ENCODE results near the gene CCNA1.

Gene CCNA1

DNA sequence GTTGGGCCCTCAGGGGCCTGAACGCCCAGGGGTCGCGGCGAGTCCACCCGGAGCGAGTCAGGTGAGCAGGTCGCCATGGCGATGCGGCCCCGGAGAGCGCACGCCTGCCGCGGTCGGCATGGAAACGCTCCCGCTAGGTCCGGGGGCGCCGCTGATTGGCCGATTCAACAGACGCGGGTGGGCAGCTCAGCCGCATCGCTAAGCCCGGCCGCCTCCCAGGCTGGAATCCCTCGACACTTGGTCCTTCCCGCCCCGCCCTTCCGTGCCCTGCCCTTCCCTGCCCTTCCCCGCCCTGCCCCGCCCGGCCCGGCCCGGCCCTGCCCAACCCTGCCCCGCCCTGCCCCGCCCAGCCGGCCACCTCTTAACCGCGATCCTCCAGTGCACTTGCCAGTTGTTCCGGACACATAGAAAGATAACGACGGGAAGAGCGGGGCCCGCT lies at the start of gene CCNA1:
Gene CCNA1 (plus strand): TSS at position 390 of the 439 bp plus-strand sequence. CDS start 562 bp downstream, outside the sequence.
- no peak for DNase-seq

DNA sequence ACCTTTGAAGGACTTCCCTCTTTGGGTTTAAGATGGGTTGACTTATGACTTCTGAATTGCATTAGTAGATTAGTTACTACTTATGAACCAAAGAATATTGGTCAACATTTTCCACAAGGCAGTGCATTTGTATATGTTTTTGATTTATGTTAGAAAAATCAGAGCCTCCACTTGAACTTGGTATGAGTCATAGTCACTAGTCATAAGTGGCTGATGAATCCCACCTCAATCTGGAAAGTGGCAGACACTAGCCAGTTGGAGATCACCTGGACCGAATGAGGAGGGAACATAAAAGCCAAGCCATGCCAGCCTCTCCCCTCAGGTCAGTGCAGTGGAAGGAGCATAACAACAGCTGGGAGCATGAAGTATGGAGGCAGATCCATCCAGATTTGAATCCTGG lies 46.8 kb upstream of the CCNA1 start:
- no peak for DNase-seq

DNA sequence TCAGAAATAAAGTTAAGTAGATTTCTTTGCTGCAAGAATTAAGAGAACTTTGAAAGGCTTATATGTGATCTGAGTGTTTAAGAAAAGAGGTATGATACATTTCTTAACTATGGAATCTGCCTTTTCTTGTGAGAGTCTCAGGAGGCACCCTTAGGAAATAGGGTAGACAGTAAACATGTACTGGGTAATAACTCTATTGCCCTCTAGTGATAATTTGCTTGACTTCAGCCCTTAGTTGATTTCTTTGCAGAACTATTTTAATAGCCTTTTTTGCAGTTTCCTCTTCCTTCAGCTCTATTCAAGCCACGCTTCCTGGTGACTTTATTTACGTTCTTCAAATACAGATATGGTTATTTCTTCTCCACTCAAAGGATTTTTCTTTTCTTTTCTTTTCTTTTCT lies 37.0 kb upstream of the CCNA1 start:
- DNase-seq: no peak

DNA sequence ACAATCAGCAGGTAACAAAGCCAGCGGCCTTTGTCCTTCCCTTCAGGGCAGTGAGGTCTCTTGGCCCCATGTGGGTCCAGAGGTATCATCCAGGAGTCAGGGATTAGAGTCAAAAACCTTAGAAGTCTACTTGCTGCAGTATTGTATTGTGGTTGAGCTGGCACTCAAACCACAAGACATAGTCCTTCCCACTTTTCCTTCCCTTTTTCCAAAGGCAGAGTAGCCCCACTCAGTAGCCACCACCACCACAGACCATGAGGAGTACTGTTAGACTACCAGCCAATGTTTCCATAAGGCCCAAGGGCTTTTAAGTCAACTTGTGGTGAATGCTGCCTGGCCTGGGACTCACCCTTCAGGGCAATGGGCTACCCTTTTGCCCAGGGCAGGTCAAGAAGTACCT lies 27.1 kb upstream of the CCNA1 start:
- no peak for DNase-seq

DNA sequence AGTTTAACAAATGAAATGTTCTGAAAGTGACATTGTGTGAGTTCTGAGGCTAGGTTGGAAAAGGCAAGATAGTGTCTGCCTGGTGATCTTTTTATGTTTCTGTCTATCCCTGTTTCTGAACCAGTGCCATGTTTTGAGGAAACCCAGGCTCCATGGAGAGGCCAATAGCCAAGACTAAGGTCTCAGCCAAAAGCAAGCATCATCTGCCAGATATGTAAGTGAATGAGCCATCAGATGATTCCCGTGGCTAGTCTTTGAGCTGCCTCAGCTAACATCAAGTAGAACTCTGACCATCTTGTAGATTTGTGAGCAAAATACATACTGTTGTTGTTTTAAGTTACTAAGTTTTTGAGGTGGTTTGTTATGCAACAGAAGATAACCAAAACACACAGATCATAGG lies 19.6 kb upstream of the CCNA1 start:
- DNase-seq: no peak

DNA sequence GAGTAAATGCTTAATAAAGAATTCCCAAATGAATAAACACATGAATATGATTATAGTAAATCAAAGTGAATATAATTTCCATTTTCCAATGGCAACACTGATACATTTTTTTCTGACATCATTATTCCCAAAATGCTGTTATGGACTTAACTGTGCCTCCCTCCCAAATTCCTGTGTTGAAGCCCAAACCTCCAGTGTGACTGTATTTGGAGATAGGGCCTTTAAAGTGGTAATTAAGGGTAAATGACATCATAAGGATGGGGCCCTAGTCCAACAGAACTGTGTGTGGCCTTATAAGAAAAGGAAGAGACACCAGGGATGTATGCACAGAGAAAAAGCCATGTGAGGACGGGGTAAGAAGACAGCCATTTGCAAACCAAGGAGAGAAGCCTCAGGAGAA lies 19.1 kb upstream of the CCNA1 start:
- no peak for DNase-seq

DNA sequence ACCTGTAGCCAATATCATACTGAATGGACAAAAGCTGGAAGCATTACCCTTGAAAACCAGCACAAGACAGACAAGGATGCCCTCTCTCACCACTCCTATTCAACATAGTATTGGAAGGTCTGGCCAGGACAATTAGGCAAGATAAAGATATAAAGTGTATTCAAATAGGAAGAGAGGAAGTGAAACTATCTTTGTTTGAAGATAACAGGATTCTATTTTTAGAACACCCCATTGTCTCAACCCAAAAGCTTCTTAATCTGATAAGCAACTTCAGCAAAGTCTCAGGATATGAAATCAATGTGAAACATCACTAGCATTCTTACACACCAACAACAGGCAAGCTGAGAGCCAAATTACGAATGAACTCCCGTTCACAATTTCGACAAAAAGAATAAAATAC lies 17.8 kb upstream of the CCNA1 start:
- no peak for DNase-seq

DNA sequence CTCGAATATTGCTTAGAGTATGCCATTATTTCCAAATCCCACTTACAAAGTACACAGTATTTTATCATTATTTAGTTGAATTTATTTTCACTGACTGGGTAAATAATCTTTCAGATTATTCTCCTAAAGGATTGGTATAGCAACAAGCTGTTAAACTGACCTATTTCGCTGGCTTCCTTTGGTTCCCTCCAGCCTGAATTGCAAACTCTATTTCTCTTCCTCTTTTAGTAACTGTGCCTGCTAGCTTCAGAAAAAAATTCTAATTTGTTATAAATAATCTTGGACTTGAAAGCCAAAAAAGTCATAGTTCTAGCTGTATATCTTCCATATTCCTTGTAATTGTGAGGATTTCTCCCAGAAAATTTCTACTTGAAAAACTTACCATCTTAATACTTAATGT lies 15.0 kb upstream of the CCNA1 start:
- DNase-seq: no peak

DNA sequence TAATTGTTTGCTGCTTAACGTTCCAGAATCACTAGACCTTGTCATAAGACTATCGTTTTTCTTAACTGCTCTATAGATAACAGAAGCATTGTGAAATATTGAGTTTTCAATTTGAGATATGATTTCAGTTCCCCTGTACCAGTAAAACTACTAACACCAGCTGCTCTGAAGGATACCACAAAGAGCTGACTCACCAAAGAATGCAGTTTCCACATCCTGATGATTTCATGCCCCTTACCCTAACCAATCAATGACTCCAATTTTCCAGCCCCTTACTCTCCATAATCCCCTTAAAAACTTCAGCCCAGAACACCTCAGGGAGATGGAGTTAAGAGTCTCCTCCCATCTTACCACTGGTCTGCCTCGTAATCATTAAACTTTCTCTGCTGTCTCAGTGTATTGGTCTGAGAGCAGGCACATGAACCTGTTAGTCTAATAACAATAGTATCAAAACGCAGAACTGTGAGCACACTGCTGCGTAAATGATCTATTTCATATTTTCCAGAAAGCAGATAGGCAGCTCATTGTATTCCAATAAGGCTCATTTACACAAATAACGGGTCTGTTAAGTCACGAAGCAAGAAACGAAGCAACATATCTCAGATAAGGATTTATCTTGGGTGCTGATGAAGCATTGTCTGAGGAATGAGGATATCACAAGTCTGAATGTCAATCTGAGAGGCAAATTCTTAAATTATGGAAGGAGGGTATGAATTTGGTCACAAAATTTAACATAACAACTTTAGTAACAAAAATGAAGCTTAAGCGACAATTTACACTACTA lies 14.1 kb upstream of the CCNA1 start:
- no peak for DNase-seq

DNA sequence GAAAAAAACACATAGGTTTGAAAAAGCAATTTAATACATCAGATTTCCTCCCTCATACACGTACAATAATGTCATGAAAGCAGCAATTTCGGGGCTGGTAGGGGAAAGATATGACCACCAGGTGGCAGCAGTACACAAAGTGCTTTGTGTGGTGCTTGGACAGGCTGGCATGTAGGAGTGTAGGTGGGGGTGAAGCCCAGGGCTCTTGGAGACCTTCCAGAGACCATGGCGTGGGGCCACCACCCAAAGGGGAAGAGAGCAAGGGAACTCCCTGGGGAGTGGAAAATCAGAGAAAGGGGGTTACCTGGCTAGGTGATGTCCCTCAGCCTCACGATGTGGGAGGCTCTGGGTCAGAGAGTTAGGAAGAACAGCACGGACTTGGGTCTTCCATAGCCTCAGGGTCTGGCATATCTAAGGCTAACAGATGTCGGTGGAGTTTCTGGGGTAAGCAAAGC lies 11.8 kb upstream of the CCNA1 start:
- peak; percentile 53 for DNase-seq

DNA sequence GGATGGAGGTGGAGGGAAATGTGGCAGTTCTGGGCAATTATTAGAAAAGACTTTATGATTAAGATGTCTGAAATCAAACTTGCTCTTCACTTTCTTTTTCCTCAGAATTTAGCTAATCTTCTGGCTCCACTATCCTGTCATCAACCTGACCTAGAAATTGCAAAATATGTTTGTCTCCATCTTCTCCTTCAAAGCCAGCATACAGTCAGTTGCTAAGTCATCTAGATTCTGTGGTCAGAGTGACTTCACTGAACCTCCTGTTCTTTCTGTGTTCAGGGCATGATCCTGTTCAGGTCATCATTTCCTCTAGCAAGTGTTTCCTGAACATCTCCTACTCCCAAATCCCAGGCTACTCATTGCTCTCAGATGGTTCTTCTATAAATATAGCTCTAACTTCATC lies 10.8 kb upstream of the CCNA1 start:
- no peak for DNase-seq

DNA sequence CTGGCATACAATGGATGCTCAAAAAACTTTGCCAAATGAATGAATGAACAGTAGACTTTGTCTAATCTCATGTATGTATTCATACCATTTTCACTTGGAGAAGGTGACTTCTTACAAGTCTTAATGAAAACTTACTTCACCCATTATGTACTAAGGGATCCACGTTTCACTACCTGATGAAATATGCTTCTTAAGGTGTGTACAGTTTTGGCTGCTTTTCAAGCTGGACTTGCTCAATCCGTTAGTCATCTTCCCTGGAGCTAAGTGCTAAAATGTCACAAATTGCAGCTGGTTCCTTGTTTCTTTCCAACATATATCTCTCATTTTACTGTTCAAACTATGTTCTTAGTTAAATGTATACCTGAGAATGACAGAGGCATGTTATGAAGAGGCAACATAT lies 4.2 kb upstream of the CCNA1 start:
- no peak for DNase-seq

DNA sequence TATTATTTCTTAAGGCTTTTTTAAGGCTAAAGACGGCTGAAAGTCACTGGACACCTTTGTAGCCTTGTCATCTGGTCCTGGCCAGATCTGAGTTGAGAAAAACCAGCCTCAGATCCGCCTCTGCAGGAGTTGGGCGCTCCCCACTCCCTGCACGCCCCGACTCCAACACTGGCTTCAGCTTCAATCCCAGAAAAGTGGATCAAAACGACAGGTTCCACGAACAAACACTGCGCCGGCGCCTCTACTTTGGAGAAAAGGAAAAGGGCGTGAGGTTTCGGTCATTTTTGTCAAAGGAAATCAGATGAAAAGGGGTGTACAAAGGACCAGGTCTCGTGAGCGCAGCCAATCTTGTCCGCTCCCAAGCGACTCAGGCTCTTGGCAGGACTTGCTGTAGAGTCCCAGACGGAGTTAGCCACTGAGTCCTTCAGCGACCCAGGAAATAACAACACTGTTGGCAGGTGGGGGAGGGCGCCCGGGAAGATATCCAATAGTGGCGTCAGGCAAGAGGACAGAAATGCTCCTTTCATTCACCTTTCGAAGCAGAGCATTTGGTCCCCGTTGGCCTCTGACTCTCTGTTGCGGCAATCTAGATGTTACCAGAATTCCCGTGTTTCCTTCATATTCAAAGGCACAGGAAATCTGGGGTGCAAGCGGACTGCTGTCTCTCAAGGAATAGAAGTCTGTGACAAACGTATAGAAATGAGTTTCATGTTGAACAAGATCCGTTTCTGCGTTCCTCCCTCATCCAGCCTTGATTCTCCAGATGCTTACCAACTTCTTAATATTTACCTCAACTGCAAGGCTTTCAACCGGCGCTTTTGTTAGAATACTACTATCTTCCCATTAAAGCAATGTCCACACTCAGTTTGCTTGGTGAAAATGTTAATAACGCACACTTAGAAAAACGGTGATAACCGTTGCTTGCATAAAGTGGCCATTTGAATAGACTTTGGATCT lies 1.8 kb upstream of the CCNA1 start:
- no peak for DNase-seq

DNA sequence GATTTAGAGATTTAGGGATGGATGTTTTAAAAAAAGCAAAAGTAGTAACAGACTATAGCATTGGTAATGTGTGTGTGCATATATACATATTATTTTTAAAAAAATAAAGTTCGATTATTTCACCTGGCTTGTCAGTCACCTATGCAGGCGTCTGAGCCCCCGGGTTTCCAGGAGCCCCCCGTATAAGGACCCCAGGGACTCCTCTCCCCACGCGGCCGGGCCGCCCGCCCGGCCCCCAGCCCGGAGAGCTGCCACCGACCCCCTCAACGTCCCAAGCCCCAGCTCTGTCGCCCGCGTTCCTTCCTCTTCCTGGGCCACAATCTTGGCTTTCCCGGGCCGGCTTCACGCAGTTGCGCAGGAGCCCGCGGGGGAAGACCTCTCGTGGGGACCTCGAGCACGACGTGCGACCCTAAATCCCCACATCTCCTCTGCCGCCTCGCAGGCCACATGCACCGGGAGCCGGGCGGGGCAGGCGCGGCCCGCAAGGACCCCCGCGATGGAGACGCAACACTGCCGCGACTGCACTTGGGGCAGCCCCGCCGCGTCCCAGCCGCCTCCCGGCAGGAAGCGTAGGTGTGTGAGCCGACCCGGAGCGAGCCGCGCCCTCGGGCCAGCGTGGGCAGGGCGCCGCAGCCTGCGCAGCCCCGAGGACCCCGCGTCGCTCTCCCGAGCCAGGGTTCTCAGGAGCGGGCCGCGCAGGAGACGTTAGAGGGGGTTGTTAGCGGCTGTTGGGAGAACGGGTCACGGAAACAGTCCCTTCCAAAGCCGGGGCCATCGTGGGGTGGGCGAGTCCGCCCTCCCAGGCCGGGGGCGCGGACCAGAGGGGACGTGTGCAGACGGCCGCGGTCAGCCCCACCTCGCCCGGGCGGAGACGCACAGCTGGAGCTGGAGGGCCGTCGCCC lies 840 bp upstream of the CCNA1 start:
- DNase-seq: no peak

DNA sequence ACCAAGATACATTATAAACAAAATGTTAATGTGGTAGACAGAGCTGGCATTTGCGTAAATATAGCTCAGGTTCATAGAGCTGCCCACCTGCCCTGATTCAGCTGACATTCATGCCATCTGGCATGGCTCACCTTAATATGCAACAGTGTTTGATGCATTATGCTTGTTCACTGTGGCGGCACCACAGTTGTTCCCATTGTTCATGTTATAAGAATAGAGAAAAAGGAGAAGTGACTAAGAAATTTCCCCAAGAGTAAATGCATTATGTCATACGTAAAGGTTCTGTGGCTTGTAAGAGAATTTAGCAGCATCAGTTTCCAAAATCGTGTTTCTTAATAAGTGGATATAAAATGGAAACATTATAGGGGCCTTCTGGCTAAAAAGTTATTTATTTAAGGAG lies 4.5 kb downstream of the CCNA1 start:
- DNase-seq: no peak

DNA sequence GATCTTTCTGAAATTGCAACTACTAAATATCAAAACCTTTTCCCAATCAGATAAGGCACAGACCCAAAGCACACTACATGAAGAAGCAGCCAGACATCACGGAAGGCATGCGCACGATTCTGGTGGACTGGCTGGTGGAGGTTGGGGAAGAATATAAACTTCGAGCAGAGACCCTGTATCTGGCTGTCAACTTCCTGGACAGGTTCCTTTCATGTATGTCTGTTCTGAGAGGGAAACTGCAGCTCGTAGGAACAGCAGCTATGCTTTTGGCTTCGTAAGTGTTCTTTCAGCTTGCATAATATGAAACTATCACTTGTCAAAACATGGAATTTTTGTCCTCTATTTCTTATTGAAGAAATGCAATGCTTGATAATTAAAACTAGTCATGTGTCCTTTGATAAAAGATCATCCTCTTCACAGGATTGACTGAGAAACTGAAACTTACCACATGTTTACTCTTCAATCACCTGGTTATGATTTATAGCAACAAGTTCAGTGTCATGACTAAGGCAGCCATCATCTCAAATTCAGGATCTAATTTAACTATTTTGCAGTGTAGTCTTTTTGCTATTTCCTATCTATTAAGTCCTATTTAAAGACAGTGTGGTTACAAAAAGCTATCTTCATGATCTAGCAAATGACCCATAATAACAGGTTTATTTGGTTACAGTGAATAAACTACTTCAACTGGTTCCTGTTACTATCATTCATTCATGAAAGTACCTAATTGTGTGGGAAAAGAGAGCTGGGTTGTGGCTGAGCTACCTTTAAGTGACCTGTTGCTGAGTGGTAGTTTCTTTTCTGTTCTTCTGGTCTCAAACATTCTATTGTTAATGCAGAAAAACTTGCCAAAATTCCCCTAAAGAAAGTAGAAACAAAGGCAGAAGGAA lies 6.5 kb downstream of the CCNA1 start:
- no peak for DNase-seq

DNA sequence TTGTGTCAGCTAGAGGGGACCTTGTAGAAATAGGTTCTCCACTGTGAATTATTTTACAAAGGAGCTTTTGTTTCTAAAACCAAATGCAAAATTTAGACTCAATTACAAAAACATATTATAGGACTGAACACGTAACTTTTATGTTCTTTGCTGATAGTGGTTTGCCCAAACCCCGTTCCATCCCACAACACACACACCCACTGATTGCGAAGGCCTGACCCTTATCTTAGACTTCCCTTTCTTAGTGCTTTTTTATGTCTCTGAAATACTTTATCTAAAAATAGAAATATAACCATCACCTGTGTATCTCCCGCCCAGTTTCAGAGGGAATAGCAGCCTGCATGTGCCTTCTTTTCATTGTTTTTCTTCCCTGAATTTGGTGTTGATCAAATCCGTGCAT lies 13.0 kb downstream of the CCNA1 start:
- no peak for DNase-seq

DNA sequence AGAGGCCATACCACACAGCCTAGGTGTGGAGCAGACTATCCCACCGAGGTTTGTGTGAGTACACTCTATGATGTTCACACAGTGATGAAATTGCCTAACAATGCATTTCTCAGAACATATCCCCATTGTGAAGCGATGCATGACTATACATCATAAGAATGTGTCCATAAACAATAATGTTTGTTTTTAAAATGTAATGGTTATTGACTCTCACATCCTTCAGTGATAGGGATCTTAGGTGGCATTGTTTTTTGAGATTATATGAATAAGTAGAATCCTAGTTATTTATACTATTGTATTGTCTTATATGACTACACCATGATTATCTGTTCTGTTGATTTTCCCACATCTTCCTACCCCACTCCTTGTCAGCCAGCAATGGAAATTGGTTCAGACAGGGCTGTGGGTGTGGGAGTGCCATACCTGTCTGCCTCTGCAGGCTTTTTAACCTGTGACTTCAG lies 13.6 kb downstream of the CCNA1 start:
- DNase-seq: no peak

DNA sequence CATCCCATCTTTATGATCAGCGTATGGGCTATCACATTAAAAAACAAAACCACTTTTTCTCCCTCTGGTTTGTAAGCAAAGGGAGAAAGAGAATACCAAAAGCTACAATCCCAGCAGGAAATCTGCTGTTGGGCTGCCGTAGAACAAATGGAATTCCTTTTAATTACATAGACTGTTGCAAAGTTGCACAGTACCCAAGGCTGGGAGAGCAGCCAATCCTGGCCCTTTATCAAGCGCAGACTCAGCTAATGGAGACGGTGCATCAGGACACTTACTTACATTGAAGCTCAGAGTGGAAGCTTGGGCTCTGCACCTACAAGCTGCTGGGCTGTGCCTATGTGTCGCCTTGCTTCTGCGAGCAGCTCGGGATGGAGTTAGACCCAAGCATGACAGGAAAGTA lies 15.2 kb downstream of the CCNA1 start:
- no peak for DNase-seq

DNA sequence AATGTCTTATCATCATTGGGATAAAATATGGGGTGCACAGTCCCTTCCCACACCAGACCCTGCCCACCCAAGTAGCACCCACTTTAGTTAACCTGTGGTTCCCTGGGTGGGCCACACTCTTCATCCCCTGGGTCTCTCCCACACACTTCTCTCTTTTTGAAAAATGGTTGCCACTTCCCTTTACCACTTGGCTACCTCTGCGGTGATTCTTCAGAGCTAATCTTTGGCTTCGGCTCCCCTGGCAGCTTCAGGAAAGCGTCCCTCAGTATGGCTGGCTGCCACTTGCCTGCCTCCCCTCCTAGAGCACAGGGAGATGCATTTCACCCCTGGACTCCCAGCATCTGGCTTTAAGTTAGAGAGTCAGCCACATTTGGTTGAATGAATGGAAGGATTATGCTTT lies 18.2 kb downstream of the CCNA1 start:
- no peak for DNase-seq

DNA sequence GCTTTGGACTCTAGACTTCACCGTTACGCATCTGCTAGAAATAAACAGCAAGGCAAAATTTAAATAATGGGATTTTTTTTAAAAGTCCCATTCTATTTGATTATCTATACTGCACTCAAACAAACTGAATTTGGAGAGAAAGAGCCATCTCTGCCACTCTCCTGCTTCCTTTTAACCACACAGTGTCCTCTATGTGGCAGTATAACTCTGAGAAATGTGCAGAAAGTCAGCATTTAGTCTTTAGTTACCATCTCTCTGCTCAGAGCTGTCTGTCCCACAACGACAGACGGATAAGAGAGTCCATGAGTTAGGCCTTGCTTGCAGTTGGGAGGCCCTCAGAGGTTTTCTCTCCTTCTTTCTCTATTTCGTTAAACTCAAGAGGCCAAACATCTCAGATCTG lies 21.2 kb downstream of the CCNA1 start:
- DNase-seq: no peak

DNA sequence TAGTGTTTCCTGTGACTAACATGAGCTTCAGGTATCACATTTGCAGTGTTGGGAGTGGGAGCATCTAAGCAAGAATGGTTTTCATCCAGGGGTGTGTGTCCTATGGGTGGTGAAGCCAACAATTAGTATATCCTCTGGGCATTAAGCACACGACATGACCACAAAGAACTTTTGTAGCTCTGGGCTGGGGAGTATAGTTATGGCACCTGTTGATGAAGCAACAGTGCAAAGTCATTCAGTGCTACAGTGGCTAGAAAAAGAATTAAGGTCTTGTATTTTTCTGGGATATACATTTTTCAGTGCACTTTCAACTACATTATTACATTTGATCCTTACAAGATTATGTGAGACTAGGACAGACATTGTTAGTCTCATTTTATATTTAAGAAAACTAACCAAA lies 21.8 kb downstream of the CCNA1 start:
- no peak for DNase-seq

Data from CD4-positive, alpha-beta T cell treated with Interleukin-4 for 4 hours (primary cell).